IMR-90 (cell line): ENCODE measurements around the gene GPR152. TPM values are rescaled to one million over a fixed set of nuclear protein-coding genes. Genes with fewer than 3 reads are reported as not detected.

Source experiments
- ATAC-seq: fragments of 200-7000 bp; cut with Tn5 transposase; 2 replicates; pipeline ENCODE4 v1.9.1; 2020; ENCODE audit warnings: low read depth, mild to moderate bottlenecking, moderate library complexity
- BruUV-seq: library from RNA; stranded (reverse); fragments of 400-500 nt; replicated peaks from 2 replicates; lab custom pipeline; 2021; lab: Mats Ljungman, UMichigan
- CTCF ChIA-PET: fragments of 300-600 bp; formaldehyde crosslinking; extraction: SDS; loops from one replicate; lab custom pipeline; 2021; ENCODE audit warnings: antibody characterized with exemption; lab: Yijun Ruan, JAX
- POLR2A ChIA-PET: fragments of 300-600 bp; sonication (Branson Sonifier 250); formaldehyde crosslinking; loops from one replicate; lab custom pipeline; 2022; ENCODE audit warnings: antibody characterized with exemption; ENCODE audit not compliant: unreplicated experiment; lab: Charles Lee
- DNase-seq: peaks from one replicate; pipeline ENCODE4 v3.0.0; 2013
- H2AFZ ChIP-seq: replicated peaks from 2 replicates; pipeline ENCODE3; 2013; ENCODE audit warnings: low read length, mild to moderate bottlenecking; ENCODE audit not compliant: poor library complexity
- H2AK5ac ChIP-seq: 2 replicates; pipeline ENCODE4 v1.6.1; 2013; ENCODE audit warnings: low read depth, low read length, inconsistent platforms
- H2AK9ac ChIP-seq: replicated peaks from 2 replicates; pipeline ENCODE3; 2013; ENCODE audit warnings: mild to moderate bottlenecking, low read depth, low read length, moderate library complexity; ENCODE audit not compliant: poor library complexity
- H2BK120ac ChIP-seq: 2 replicates; pipeline ENCODE4 v1.6.1; 2013; ENCODE audit warnings: low read depth, low read length, inconsistent platforms
- H2BK15ac ChIP-seq: 3 replicates; pipeline ENCODE4 v1.6.1; 2013; ENCODE audit warnings: low read depth, low read length, inconsistent platforms
- H2BK20ac ChIP-seq: 2 replicates; pipeline ENCODE4 v1.6.1; 2013; ENCODE audit warnings: low read depth, mild to moderate bottlenecking, inconsistent platforms, low read length, moderate library complexity
- H2BK5ac ChIP-seq: 2 replicates; pipeline ENCODE4 v1.6.1; 2013; ENCODE audit warnings: mild to moderate bottlenecking, low read depth, low read length, inconsistent platforms; ENCODE audit not compliant: poor library complexity, severe bottlenecking
- H3K14ac ChIP-seq: replicated peaks from 2 replicates; pipeline ENCODE4 v1.6.1; 2013; ENCODE audit warnings: low read depth, low read length, inconsistent platforms
- H3K18ac ChIP-seq: 2 replicates; pipeline ENCODE4 v1.6.1; 2013; ENCODE audit warnings: low read depth, low read length, control low read depth
- H3K23ac ChIP-seq: 2 replicates; pipeline ENCODE4 v1.6.1; 2013; ENCODE audit warnings: low read depth, low read length, inconsistent platforms
- H3K27ac ChIP-seq: 2 replicates; pipeline ENCODE4 v1.5.1; 2013; ENCODE audit warnings: mild to moderate bottlenecking, control low read depth, low read length; ENCODE audit not compliant: insufficient read depth
- H3K27me3 ChIP-seq: 2 replicates; pipeline ENCODE4 v1.6.1; 2013; ENCODE audit warnings: low read length; ENCODE audit not compliant: control insufficient read depth, insufficient read depth
- H3K36me3 ChIP-seq: 2 replicates; pipeline ENCODE4 v1.6.1; 2013; ENCODE audit warnings: low read length, mixed read lengths; ENCODE audit not compliant: control insufficient read depth, insufficient read depth
- H3K4ac ChIP-seq: 2 replicates; pipeline ENCODE4 v1.6.1; 2013; ENCODE audit warnings: low read depth, low read length, inconsistent platforms
- H3K4me1 ChIP-seq: 2 replicates; pipeline ENCODE4 v1.6.1; 2013; ENCODE audit warnings: low read length, mixed read lengths; ENCODE audit not compliant: control insufficient read depth, insufficient read depth
- H3K4me2 ChIP-seq: 2 replicates; pipeline ENCODE4 v1.6.1; 2013; ENCODE audit warnings: low read depth, mild to moderate bottlenecking, control low read depth, low read length, moderate library complexity
- H3K4me3 ChIP-seq: 2 replicates; pipeline ENCODE4 v1.5.1; 2013; ENCODE audit warnings: low read depth, mild to moderate bottlenecking, control low read depth, low read length, moderate library complexity; ENCODE audit not compliant: insufficient read depth
- H3K56ac ChIP-seq: 2 replicates; pipeline ENCODE4 v1.6.1; 2013; ENCODE audit warnings: low read length, inconsistent platforms; ENCODE audit not compliant: insufficient read depth; ENCODE audit errors: extremely low read depth
- H3K79me1 ChIP-seq, 2 experiments: 2 replicates each; pipeline ENCODE4 v1.6.1; 2013; ENCODE audit warnings: low read length in 2 of 2, inconsistent platforms in 1 of 2, low read depth in 1 of 2
- H3K9ac ChIP-seq: 2 replicates; pipeline ENCODE4 v1.6.1; 2013; ENCODE audit warnings: low read depth, low read length, control low read depth
- H3K9me1 ChIP-seq: 2 replicates; pipeline ENCODE4 v1.6.1; 2013; ENCODE audit warnings: low read length, inconsistent platforms; ENCODE audit not compliant: insufficient read depth
- H3K9me3 ChIP-seq: 2 replicates; pipeline ENCODE4 v1.6.1; 2013; ENCODE audit warnings: low read length; ENCODE audit not compliant: control insufficient read depth, insufficient read depth
- H4K20me1 ChIP-seq: 2 replicates; pipeline ENCODE4 v1.6.1; 2013; ENCODE audit warnings: low read length, inconsistent platforms; ENCODE audit not compliant: insufficient read depth
- H4K5ac ChIP-seq: 2 replicates; pipeline ENCODE4 v1.6.1; 2013; ENCODE audit warnings: mild to moderate bottlenecking, low read depth, low read length, control low read depth
- H4K8ac ChIP-seq, 2 experiments: 2 replicates each; pipeline ENCODE4 v1.6.1; 2013; ENCODE audit warnings: low read depth in 2 of 2, low read length in 2 of 2, control low read depth in 1 of 2, inconsistent platforms in 1 of 2
- H4K91ac ChIP-seq: 2 replicates; pipeline ENCODE4 v1.6.1; 2013; ENCODE audit warnings: low read depth, low read length, inconsistent platforms; ENCODE audit not compliant: insufficient read depth
- BHLHE40 ChIP-seq: fragments of 150-350 bp; IDR thresholded peaks from 2 replicates; pipeline ENCODE4 v1.6.1; 2016; ENCODE audit warnings: mild to moderate bottlenecking, low read depth, low read length
- CEBPB ChIP-seq: IDR thresholded peaks from 2 replicates; pipeline ENCODE4 v1.6.1; 2012; ENCODE audit warnings: low read depth, low read length, improper control_type of control experiment
- MAFK ChIP-seq: IDR thresholded peaks from 2 replicates; pipeline ENCODE4 v1.6.1; 2012; ENCODE audit warnings: low read depth, low read length, improper control_type of control experiment
- POLR2A ChIP-seq: IDR thresholded peaks from 2 replicates; pipeline ENCODE4 v1.6.1; 2012; ENCODE audit warnings: mild to moderate bottlenecking, low read depth, low read length
- WGBS, 2 experiments: methylation state at CpG; one replicate each; pipeline versions ENCODE4 v1.1.5 to v1.1.7; 2013; ENCODE audit warnings: missing lambda C conversion rate in 2 of 2; ENCODE audit not compliant: insufficient read length in 1 of 2; ENCODE audit errors: extremely low coverage in 2 of 2; 5-methylcytosine and 5-hydroxymethylcytosine counted together
- dilution Hi-C: fragments of 300-500 bp; cut with HindIII; formaldehyde crosslinking; loops from one replicate; pipeline ENCODE4 v1.14.3; 2018; ENCODE audit warnings: low sequenced_read_pairs; ENCODE audit not compliant: unreplicated experiment
- in situ Hi-C: fragments of 300-500 bp; cut with MboI; formaldehyde crosslinking; loops from 3 replicates; pipeline ENCODE4 v1.14.3; 2019; ENCODE audit warnings: low sequenced_read_pairs, inconsistent platforms, mixed read lengths
- intact Hi-C: fragments of 100-400 bp; cut with micrococcal nuclease; formaldehyde crosslinking; loops from 2 replicates; pipeline ENCODE4 v1.10.0; 2022
- polyA plus RNA-seq, 3 experiments: library from polyadenylated mRNA; depleted of rRNA; stranded (reverse); fragments of >200 nt; gene quantifications; 2 replicates each; pipeline ENCODE4 v1.2.3, GENCODE V29; 2012; ENCODE audit warnings: low replicate concordance in 1 of 3
- total RNA-seq: library from RNA; depleted of rRNA; stranded (reverse); fragments of >200 nt; gene quantifications from 2 replicates; pipeline ENCODE4 v1.2.3, GENCODE V29; 2012

The GPR152 gene
- total and polyA plus RNA-seq, 2 of the 4 experiments (the other 2 are of a cell fraction), result not detected

GRCh38 chr11:67409261-67409666, 43.3 kb downstream of the GPR152 start:
- BruUV-seq, result no TSS peak
- Histone ChIP-seq H2AK9ac (no peak overlapping the region), H2BK120ac (no peak overlapping the region), H2BK15ac (no peak overlapping the region), H2AK5ac (no peak overlapping the region), H3K4me2 (no peak overlapping the region), H3K9me3 (no peaks in the 10 kb centered on the region), H4K8ac (no peak overlapping the region), H4K20me1 (no peaks in the 10 kb centered on the region), H2BK20ac (no peak overlapping the region), H3K27ac (no peak overlapping the region), H3K79me1 (no peaks in the 10 kb centered on the region), H4K5ac (no peak overlapping the region), H3K4me3 (no peak overlapping the region), H3K56ac (no peak overlapping the region), H3K4ac (no peak overlapping the region), H3K23ac (no peak overlapping the region), H2BK5ac (no peak overlapping the region), H3K14ac (no peak overlapping the region), H3K4me1 (no peaks in the 10 kb centered on the region), H3K27me3 (peaks cover 55% of the 10 kb centered on the region), H3K9me1 (no peaks in the 10 kb centered on the region), H2AFZ (no peak overlapping the region), H3K36me3 (no peaks in the 10 kb centered on the region), H4K91ac (no peak overlapping the region), H3K9ac (no peak overlapping the region), H3K18ac (no peak overlapping the region)
- in situ Hi-C loops, result no loop called here
- ChIA-PET POLR2A (no interaction called here), CTCF (no interaction called here)
- no peak for DNase-seq
- WGBS, 2 experiments, result 51% methylated on average over 13 of the region's 24 CpGs; no CpG with 5 or more reads in 1 of the 2 experiments
- intact Hi-C loops, result no loop called here
- TF ChIP-seq CEBPB (no peak), MAFK (no peak), POLR2A (no peak), BHLHE40 (no peak)
- dilution Hi-C loops, result no loop called here
- ATAC-seq, result no peak
